ENCODE measurements around the gene SORL1. TPM values are rescaled to one million over a fixed set of nuclear protein-coding genes. Genes with fewer than 3 reads are reported as not detected.

Gene SORL1
- total and polyA plus RNA-seq, 2 of the 13 experiments (the other 11 are each of a cell fraction or from before 2014, with no cell fraction given): 21.3 to 148 TPM

GRCh38 chr11:121577106-121577848 lies 125.2 kb downstream of the SORL1 start (continued):
- TF ChIP-seq ZNF101 (CRISPR knock-in tag; IDR thresholded peaks at IDR 0.05; ENCODE audit: borderline replicate concordance, low read depth) (no peak), NCOA1 (CRISPR knock-in tag; IDR thresholded peaks at IDR 0.05) (no peak), ZNF343 (CRISPR knock-in tag; IDR thresholded peaks at IDR 0.05) (no peak), HMG20B (CRISPR knock-in tag; conservative IDR thresholded peaks at IDR 0.05) (no peak)

GRCh38 chr11:121578251-121578976 lies 126.3 kb downstream of the SORL1 start:
- DNase-seq (ENCODE audit: low spot score): no peak
- intact Hi-C loops (cut with micrococcal nuclease; ENCODE audit: unreplicated experiment) (no loop called here), in situ Hi-C loops (cut with HindIII; ENCODE audit: extremely low pct_ligation_motif_present, low pct_unique_long_range_greater_than_20kb) (no loop called here)
- no peak overlapping the region for H3K9ac ChIP-seq (ENCODE audit: insufficient read depth, low read depth, low read length)
- no peaks in the 10 kb centered on the region for H3K79me2 ChIP-seq (ENCODE audit: insufficient read depth, low read length)
- TF ChIP-seq KDM4B (CRISPR knock-in tag; IDR thresholded peaks at IDR 0.05) (no peak), HMGA1 (CRISPR knock-in tag; conservative IDR thresholded peaks at IDR 0.05) (no peak), ZBTB25 (CRISPR knock-in tag; IDR thresholded peaks at IDR 0.05) (no peak), ZNF563 (CRISPR knock-in tag; IDR thresholded peaks at IDR 0.05) (no peak), ZNF446 (CRISPR knock-in tag; IDR thresholded peaks at IDR 0.05) (no peak), ZNF790 (CRISPR knock-in tag; IDR thresholded peaks at IDR 0.05; ENCODE audit: borderline replicate concordance) (no peak), ZNF274 (CRISPR knock-in tag; IDR thresholded peaks at IDR 0.05) (no peak), DMAP1 (CRISPR knock-in tag; IDR thresholded peaks at IDR 0.05) (no peak)
- no peak overlapping the region for H2AFZ ChIP-seq (ENCODE audit: low read length)
- peaks cover 22 to 83% of the 10 kb centered on the region in 2 experiments for H3K36me3 ChIP-seq (replicated peaks in 1 of 2; ENCODE audit: control insufficient read depth in 1 of 2, insufficient read depth in 2 of 2, low read length in 2 of 2)
- CTCF ChIA-PET (ENCODE audit: low intra/inter-chr PET ratio, low total read pairs): no interaction called here
- ATAC-seq: no peak
- H3K4me3 ChIP-seq (replicated peaks in 1 of 3; ENCODE audit: insufficient read depth in 1 of 3, low read depth in 2 of 3, low read length in 3 of 3): no peak overlapping the region
- no peak overlapping the region for H3K27ac ChIP-seq (ENCODE audit: extremely low read length, insufficient read depth, low read length)
- H3K9me3 ChIP-seq (ENCODE audit: low read length): no peaks in the 10 kb centered on the region
- no peaks in the 10 kb centered on the region for H4K20me1 ChIP-seq (ENCODE audit: insufficient read depth, low read length)
- WGBS (ENCODE audit: low lambda C conversion rate): 98% methylated on average over 10 of the region's 10 CpGs
- H3K4me2 ChIP-seq (ENCODE audit: low read depth, low read length): no peak overlapping the region
- H3K4me1 ChIP-seq (ENCODE audit: insufficient read depth, low read length): peaks cover 12% of the 10 kb centered on the region; the same call in 1 of the 2 replicates
- no TSS peak for BruUV-seq (replicated peaks)
- no peak for FAIRE-seq
- POLR2A ChIA-PET: no interaction called here
- H3K27me3 ChIP-seq (ENCODE audit: control insufficient read depth in 1 of 2, insufficient read depth in 2 of 2, low read length in 2 of 2): no peaks in the 10 kb centered on the region

Data from HepG2 (cell line).